GM21528 (cell line): Measurements from ENCODE around the gene MYMK.

ENCODE experiments used
- ATAC-seq: cut with Tn5 transposase; IDR thresholded peaks from one replicate; pipeline ENCODE4 v1.9.1; 2021; ENCODE audit warnings: mild to moderate bottlenecking, moderate library complexity; ENCODE audit not compliant: unreplicated experiment, low FRiP score

Gene MYMK

DNA sequence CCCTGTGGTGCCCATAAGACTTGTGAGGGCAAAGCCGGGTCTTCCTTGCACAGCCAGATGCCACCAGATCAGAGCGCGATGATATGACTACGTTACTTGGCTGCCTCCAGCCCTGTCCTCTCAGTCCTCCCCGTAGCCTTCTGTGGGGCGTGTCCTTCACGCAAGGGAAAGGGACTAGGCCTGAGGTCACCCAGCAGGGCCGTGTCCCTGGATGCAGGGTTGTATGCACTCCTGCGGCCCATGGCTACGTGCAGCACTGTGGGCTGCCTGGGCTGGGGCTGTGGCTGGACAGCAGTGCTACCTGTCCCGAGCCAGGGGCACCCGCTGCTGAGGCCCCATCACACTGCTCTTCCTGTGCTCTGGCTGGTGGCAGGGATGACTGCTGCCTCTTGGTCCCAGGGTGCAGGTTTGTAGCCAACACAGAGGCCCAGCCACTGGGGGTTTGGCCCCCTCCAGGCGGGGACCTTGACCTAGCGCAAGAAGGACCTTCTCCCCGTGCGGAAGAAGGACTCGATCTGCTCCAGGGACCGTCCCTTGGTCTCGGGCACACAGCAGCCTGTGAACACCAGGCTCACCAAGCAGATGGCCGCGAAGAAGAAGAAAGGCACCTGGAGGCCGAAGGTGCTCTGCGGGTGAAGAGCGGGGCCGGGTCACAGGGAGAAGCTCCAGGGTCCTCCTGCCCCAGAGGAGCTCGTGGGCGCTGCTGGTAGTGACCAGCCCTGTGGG is 53.0 kb downstream of the MYMK start:
- ATAC-seq = no peak

DNA sequence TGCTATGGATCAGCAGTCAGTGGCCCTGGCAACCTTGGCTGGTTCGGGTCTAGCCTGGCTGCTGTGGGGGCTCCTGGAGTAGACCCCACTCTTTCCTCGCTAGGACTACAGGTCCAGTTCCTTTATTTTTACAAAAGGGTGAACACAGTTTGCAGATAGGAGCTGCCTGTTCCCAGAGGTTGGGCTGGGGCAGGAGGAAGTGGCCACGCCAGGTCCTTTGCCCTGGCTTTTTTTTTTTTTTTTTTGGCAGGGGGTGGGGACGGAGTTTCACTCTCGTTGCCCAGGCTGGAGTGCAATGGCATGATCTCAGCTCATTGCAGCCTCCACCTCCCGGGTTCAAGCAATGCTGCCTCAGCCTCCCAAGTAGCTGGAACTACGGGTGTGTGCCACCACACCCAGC is 53.8 kb downstream of the MYMK start:
- ATAC-seq = no peak

DNA sequence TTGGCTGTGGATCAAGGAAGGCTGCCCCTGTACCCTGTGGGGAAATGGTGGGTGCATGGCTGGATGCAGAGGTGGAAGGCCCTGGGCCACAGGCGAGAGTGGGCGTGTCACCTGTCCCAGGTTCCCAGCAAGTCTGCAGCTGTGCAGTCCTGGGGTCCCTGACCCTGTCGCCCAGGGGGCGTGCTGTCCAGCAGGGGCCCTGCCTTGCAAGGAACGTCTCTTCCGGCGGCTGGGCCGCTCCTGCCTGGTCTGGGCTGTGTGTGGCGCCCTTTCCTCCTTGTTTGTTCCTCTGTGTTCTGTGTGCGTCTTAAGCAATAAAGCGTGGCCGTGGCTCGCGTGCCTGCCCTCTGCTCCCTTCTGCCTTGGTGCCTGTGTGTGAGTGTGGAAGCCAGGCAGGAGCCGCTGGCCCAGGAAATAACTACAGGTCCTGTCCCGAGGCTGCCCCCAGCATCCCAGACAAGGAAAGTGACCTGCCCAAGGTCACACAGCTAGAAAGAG is 54.3 kb downstream of the MYMK start:
- no peak for ATAC-seq

DNA sequence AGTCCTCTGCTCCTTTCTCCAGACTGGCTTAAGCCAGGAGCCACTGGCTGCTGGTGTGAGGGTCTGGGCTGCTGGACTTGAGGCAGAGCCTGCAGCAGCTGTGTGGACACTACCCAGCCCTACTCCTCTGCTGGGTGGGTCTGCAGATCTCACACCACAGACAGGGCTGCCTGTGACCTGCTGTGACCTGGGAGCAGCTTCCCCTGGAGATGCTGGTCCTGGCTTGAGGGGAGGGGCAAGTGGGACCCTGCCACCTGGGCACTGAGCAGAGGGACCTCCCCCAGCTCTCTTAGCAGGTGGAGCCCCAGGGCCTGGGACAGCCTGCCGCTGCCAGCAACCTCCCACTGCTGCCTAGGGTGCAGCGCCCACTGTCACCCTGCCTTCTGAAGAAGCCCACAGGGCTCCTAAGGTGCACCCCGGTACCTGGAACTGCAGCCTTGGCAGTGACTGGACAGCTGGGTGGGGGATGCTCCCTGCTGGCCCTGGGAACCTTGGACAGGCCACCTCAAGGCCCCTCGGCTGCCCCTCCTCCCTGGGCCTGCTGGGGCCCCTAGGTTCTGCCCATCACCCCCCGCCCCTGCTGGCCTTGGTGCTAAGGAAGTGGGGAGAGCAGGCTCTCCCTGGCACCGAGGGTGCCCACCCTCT is 55.9 kb downstream of the MYMK start:
- ATAC-seq = no peak

DNA sequence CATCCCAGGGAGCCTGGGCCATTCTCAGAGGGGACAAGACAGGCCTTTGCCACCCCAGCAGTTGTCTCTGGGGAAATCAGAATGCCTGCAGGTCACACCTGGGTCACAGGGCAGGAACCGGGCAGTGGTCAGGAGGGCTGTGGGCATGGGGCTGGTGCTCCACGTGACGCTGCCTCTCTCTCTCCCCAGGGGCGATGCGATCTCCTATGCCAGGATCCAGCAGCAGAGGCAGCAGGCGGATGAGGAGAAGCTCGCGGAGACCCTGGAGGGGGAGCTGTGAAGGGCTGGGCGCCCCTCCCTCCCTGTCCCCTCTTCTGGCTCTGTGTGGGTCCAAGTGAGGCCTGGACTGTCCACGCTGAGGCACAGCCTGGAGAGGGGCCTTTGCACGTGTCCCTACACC is 56.4 kb downstream of the MYMK start:
- no peak for ATAC-seq

DNA sequence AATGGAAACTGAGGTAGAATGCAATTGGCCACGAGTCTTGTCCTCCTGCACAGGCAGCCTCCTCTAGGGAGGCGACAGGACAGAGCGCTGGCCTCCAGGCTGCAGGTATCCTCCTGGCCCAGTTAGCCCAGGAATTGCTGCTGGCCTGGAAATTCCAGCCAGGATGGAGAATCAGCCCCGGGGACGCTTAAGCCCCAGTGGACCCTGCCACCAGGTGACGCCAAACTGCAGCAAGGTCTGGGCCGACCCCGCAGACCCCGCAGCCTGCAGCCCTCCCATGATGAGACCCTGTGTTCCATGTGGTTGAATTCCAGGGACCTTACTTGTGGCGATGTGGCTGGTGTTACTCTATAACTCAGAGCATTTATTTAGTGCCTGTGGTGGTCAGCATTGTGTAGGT is 57.7 kb downstream of the MYMK start:
- ATAC-seq = no peak

DNA sequence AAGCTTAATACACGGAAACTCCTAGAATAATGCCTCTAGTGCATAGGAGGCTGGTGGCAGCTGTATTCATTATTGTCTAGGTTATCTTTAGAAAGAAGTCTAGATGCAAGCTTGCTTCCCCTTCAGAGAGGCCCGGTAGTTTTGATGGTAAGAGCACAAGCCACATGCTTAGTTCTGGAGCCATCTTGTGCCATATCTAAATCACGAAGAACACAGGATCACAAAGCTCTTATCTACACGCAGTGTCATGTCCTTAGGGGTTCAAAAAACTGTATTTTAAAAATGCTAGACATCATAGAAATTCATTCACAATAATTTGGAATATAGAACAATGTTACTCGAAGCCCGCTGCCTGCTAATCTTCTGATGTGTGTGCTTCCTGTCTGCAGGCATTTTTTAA is 58.8 kb downstream of the MYMK start:
- no peak for ATAC-seq

DNA sequence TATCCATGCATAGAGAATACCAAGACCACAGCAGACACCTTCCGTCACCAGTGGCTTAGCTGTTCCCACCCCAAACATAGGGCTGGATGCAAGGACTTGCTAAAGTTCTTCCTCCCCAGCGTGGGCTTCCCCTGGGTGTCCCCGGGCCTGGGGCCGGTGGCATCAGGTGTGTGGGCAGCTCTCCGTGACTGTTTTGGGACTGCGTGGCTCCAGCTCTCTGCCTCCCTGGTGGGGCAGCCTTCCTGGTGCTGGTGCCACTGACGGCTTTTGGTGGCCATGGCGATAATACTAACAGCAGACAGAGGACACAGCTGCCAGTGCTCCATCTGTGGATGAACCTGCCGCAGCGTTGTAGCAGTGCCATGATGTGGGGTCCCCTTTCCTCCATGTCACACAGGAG is 60.1 kb downstream of the MYMK start:
- no peak for ATAC-seq
